ENCODE data around the gene SHBG. TPM values are rescaled to one million over a fixed set of nuclear protein-coding genes. Genes with fewer than 3 reads are reported as not detected.

The SHBG gene
- polyA plus RNA-seq, 5 donors, result 1.1 to 2.0 (median 1.2) TPM

Other genes starting within 250 kb of the SHBG start
- gene TNK1, start 249.0 kb upstream of the SHBG start, polyA plus RNA-seq (ENCODE audit: insufficient read depth in 1 of 5, insufficient read length in 5 of 5, low replicate concordance in 1 of 5), result 1 to 10 TPM; 5.1 to 6.8 (median 6.7) TPM
- 10 to 100 TPM; 39.3 to 74.6 (median 57.6) TPM for gene PLSCR3, start 235.6 kb upstream of the SHBG start, polyA plus RNA-seq (ENCODE audit: insufficient read depth in 1 of 5, insufficient read length in 5 of 5, low replicate concordance in 1 of 5)
- 10 to 100 TPM; 67.5 to 86.1 (median 74.5) TPM for gene TMEM256, start 226.0 kb upstream of the SHBG start, polyA plus RNA-seq (ENCODE audit: insufficient read depth in 1 of 5, insufficient read length in 5 of 5, low replicate concordance in 1 of 5)
- 10 to 100 TPM; 22.6 to 36.3 (median 31.7) TPM for gene NLGN2, start 222.3 kb upstream of the SHBG start, polyA plus RNA-seq (ENCODE audit: insufficient read depth in 1 of 5, insufficient read length in 5 of 5, low replicate concordance in 1 of 5)
- gene SPEM1, start 209.8 kb upstream of the SHBG start, polyA plus RNA-seq (ENCODE audit: insufficient read depth in 1 of 5, insufficient read length in 5 of 5, low replicate concordance in 1 of 5), result not detected
- gene SPEM2, start 204.5 kb upstream of the SHBG start, polyA plus RNA-seq (ENCODE audit: insufficient read depth in 1 of 5, insufficient read length in 5 of 5, low replicate concordance in 1 of 5), result not detected
- not detected for gene SPEM3, start 201.3 kb upstream of the SHBG start, polyA plus RNA-seq (ENCODE audit: insufficient read depth in 1 of 5, insufficient read length in 5 of 5, low replicate concordance in 1 of 5)
- gene TMEM102, start 194.7 kb upstream of the SHBG start, polyA plus RNA-seq (ENCODE audit: insufficient read depth in 1 of 5, insufficient read length in 5 of 5, low replicate concordance in 1 of 5), result 1 to 10 TPM; 2.1 to 3.2 (median 2.4) TPM
- 1 to 10 TPM; 1.4 to 2.5 (median 1.9) TPM for gene FGF11, start 190.6 kb upstream of the SHBG start, polyA plus RNA-seq (ENCODE audit: insufficient read depth in 1 of 5, insufficient read length in 5 of 5, low replicate concordance in 1 of 5)
- gene CHRNB1, start 185.1 kb upstream of the SHBG start, polyA plus RNA-seq (ENCODE audit: insufficient read depth in 1 of 5, insufficient read length in 5 of 5, low replicate concordance in 1 of 5), result 10 to 100 TPM in 3 of 5 donors, 1 to 10 TPM in 2; 9.0 to 14.8 (median 10.5) TPM
- gene ZBTB4, start 150.5 kb upstream of the SHBG start, polyA plus RNA-seq (ENCODE audit: insufficient read depth in 1 of 5, insufficient read length in 5 of 5, low replicate concordance in 1 of 5), result 10 to 100 TPM; 36.6 to 52.9 (median 43.8) TPM
- under 1 TPM; 0.15 to 0.40 (median 0.35) TPM for gene SLC35G6, start 148.7 kb upstream of the SHBG start, polyA plus RNA-seq (ENCODE audit: insufficient read depth in 1 of 5, insufficient read length in 5 of 5, low replicate concordance in 1 of 5)
- gene POLR2A, start 145.8 kb upstream of the SHBG start, polyA plus RNA-seq (ENCODE audit: insufficient read depth in 1 of 5, insufficient read length in 5 of 5, low replicate concordance in 1 of 5), result 100 to 1,000 TPM in 1 of 5 donors, 10 to 100 TPM in 4; 79.6 to 127 (median 89.6) TPM
- 10 to 100 TPM; 20.1 to 40.5 (median 31.3) TPM for gene TNFSF12, start 81.1 kb upstream of the SHBG start, polyA plus RNA-seq (ENCODE audit: insufficient read depth in 1 of 5, insufficient read length in 5 of 5, low replicate concordance in 1 of 5)
- 10 to 100 TPM; 16.2 to 23.2 (median 17.2) TPM for gene TNFSF13, start 71.4 kb upstream of the SHBG start, polyA plus RNA-seq (ENCODE audit: insufficient read depth in 1 of 5, insufficient read length in 5 of 5, low replicate concordance in 1 of 5)
- 10 to 100 TPM; 61.1 to 72.4 (median 70.5) TPM for gene SENP3, start 68.2 kb upstream of the SHBG start, polyA plus RNA-seq (ENCODE audit: insufficient read depth in 1 of 5, insufficient read length in 5 of 5, low replicate concordance in 1 of 5)
- 10 to 100 TPM; 30.7 to 40.7 (median 32.3) TPM for gene CD68, start 50.5 kb upstream of the SHBG start, polyA plus RNA-seq (ENCODE audit: insufficient read depth in 1 of 5, insufficient read length in 5 of 5, low replicate concordance in 1 of 5)
- gene MPDU1, start 46.3 kb upstream of the SHBG start, polyA plus RNA-seq (ENCODE audit: insufficient read depth in 1 of 5, insufficient read length in 5 of 5, low replicate concordance in 1 of 5), result 10 to 100 TPM; 83.2 to 98.1 (median 93.5) TPM
- 1 to 10 TPM; 1.4 to 2.5 (median 1.8) TPM for gene SOX15, start 40.0 kb upstream of the SHBG start, polyA plus RNA-seq (ENCODE audit: insufficient read depth in 1 of 5, insufficient read length in 5 of 5, low replicate concordance in 1 of 5)
- gene FXR2, start 15.2 kb upstream of the SHBG start, polyA plus RNA-seq (ENCODE audit: insufficient read depth in 1 of 5, insufficient read length in 5 of 5, low replicate concordance in 1 of 5), result 10 to 100 TPM; 33.0 to 43.8 (median 38.6) TPM
- 10 to 100 TPM; 70.6 to 93.8 (median 86.2) TPM for gene SAT2, start 2.3 kb upstream of the SHBG start, polyA plus RNA-seq (ENCODE audit: insufficient read depth in 1 of 5, insufficient read length in 5 of 5, low replicate concordance in 1 of 5)
- 10 to 100 TPM; 20.5 to 31.5 (median 25.5) TPM for gene ATP1B2, start 20.8 kb downstream of the SHBG start, polyA plus RNA-seq (ENCODE audit: insufficient read depth in 1 of 5, insufficient read length in 5 of 5, low replicate concordance in 1 of 5)
- gene TP53, start 57.4 kb downstream of the SHBG start, polyA plus RNA-seq (ENCODE audit: insufficient read depth in 1 of 5, insufficient read length in 5 of 5, low replicate concordance in 1 of 5), result 10 to 100 TPM; 68.9 to 88.2 (median 78.4) TPM
- gene WRAP53, start 58.3 kb downstream of the SHBG start, polyA plus RNA-seq (ENCODE audit: insufficient read depth in 1 of 5, insufficient read length in 5 of 5, low replicate concordance in 1 of 5), result 10 to 100 TPM; 10.3 to 17.5 (median 13.3) TPM
- 10 to 100 TPM; 28.2 to 37.8 (median 32.1) TPM for gene EFNB3, start 75.1 kb downstream of the SHBG start, polyA plus RNA-seq (ENCODE audit: insufficient read depth in 1 of 5, insufficient read length in 5 of 5, low replicate concordance in 1 of 5)
- 1 to 10 TPM; 1.1 to 3.8 (median 2.1) TPM for gene DNAH2, start 87.6 kb downstream of the SHBG start, polyA plus RNA-seq (ENCODE audit: insufficient read depth in 1 of 5, insufficient read length in 5 of 5, low replicate concordance in 1 of 5)
- gene KDM6B, start 204.1 kb downstream of the SHBG start, polyA plus RNA-seq (ENCODE audit: insufficient read depth in 1 of 5, insufficient read length in 5 of 5, low replicate concordance in 1 of 5), result 10 to 100 TPM; 15.1 to 28.6 (median 25.7) TPM
- gene TMEM88, start 224.9 kb downstream of the SHBG start, polyA plus RNA-seq (ENCODE audit: insufficient read depth in 1 of 5, insufficient read length in 5 of 5, low replicate concordance in 1 of 5), result 10 to 100 TPM; 12.5 to 23.6 (median 16.0) TPM
- gene NAA38, start 227.4 kb downstream of the SHBG start, polyA plus RNA-seq (ENCODE audit: insufficient read depth in 1 of 5, insufficient read length in 5 of 5, low replicate concordance in 1 of 5), result 100 to 1,000 TPM in 1 of 5 donors, 10 to 100 TPM in 4; 58.2 to 121 (median 71.0) TPM
- 10 to 100 TPM; 18.7 to 22.7 (median 19.6) TPM for gene CYB5D1, start 227.9 kb downstream of the SHBG start, polyA plus RNA-seq (ENCODE audit: insufficient read depth in 1 of 5, insufficient read length in 5 of 5, low replicate concordance in 1 of 5)

Measured in right lung (tissue), 5 donors.